HG03097 (cell line): Measurements from ENCODE around the gene IBA57.
"Not testable (repeated sequence)": the region's sequence is repeated elsewhere in the genome, so short reads cannot be mapped to it uniquely, and the experiment has no call there.

Experiments
- ATAC-seq: cut with Tn5 transposase; IDR thresholded peaks from one replicate; pipeline ENCODE4 v1.9.1; 2021; ENCODE audit not compliant: unreplicated experiment, low FRiP score

Gene IBA57

DNA sequence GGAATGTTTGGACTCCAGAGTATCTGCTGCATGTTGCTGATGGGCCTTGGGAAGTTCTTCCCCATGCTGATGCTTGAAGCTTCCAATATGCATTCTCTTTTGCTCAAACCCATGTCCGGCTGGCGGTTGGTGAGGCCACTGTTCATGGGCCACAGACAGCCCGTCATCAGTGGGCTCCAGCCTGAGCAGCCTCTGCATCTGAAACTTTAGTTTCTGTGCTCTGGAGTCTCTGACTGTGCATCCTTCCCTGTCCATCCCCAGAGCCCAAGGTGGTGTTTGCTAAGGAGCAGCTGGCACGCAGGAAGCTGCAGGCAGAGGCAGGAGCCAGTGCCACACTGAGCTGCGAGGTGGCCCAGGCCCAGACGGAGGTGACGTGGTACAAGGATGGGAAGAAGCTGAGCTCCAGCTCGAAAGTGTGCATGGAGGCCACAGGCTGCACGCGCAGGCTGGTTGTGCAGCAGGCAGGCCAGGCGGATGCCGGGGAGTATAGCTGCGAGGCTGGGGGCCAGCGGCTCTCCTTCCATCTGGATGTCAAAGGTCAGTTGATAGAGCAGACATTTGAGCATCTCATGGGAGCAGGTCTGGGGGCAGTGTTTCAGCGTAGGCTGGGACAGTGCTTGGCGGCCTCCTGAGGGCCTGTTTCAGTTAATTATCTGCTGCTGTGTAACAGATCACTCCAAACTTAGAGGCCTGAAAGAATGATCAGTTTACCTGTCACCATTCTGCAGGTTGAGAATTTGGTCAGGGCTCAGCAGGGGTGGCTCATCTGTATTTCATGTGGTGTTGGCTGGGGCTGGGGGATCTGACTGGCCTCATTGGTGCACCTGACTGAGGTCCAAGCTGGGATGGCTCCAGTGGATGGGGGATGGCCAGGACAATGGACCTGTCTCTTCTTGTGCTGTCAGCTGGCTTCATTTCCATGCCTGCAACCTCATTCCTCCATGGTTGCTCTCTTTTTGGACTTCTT, 58.9 kb downstream of the IBA57 start:
- ATAC-seq, result no peak

DNA sequence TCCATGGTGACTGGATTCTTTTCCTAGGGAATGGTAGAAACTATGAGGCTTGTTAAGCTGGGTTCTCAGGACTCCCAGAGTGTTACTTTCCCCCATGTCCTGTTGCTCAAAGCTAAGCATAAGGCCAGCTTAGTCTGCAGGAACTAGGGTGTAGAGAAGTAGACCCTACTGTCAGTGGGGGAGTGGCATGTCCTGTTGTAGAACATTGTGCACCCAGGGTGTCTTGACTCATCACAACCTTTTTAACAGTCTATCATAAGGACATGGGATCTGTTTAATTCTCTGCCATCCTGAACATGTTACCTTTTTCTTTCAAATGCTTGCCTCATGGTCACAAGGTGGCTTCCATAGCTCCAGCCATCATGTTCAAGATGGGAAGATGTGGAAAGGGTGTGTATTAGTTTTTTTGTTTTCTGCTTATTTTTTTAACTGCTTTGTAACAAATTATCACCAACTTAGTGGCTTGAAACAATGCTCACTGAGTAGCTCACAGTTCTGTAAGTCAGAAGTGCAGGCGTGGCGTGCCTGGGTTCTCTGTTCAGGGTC, 59.6 kb downstream of the IBA57 start:
- no peak for ATAC-seq

DNA sequence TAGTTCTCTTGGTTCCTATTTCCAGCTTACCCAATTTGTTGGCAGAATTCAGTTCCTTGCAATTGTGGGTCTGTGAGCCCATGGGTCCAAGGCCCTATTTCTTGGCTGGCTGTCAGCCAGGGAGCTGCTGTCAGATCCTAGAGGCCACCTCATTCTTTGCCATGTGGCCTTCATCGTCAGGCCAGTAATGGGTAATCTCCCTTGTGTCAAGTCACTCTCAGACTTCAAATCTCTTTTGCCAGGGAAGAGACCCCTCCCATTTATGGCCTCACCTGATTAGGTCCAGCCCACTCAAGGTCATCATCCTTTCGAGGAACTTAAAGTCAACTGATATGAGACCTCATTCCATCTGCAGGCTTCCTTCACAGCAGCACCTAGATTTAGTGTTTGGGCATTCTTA, 60.1 kb downstream of the IBA57 start:
- no peak for ATAC-seq

DNA sequence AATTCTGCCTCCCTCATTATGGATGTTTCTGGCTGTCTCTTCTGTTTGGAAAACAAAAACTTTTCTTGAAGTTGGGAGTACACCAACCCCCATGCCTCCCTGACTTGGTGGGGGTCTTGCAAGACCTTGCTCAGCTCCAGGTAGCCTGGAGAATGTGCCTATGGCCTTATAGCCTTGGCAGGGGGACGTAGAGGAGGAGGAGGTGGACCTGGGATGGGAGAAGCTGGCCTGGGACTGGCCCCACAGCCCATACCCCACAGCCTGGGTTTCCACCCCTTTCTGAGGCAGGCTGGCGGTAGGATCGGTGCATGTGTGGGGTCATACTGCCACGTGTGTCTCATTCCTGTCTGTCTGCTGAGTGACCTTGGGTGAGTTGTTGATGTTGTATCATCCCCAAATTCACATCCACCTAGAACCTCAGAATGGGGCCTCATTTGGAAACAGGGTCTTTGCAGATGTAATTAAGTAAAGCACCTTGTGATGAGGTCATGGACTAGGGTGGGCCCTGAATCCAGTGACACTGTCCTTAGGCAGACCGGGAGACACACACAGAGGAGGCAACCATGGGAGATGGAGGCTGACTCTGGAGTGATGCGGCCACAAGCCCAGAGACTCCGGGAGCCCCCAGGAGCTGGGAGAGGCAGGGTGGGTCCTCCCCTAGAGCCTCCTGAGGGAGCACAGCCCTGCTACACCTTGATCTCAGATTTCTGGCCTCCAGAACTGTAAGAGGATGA, 60.7 kb downstream of the IBA57 start:
- no peak for ATAC-seq

DNA sequence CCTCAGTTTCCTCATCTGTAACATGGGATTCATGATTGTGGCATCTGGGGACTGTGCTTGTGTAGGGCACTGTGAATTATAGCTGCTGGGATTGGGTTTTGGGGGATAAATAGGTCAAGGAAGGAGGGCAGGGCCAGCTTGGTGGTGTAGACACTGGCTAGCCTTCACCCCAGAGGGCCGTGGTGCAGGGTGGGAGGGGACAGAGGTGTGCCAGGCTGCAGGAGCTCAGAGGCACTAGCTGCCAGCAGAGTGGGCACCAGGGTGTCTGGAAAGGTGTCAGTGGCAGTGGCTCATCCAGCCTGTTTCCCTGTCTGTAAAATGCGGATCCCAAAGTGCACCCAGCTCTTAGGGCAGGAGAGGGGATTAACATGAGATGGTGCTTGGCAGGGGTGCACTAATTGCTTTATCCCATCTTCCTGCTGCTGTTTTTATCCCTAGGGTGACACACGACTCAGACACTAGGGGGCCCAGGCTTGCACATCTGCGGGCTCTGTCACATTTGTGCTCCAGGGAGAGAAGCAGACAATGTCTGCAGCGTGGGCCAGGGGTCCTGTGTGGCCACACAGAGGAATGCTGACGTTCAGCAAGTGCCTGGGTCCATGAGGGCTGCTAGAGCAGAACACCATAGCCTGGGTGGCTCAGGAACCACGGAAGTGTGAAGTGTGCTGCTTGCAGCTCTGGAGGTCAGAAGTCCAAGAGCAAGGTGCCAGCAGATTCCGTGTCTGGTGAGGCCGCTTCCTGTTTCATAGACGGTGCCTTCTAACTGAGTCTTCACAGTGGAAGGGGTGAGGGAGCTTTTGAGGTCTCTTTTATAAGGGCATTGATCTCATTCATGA, 61.6 kb downstream of the IBA57 start:
- ATAC-seq, result no peak

DNA sequence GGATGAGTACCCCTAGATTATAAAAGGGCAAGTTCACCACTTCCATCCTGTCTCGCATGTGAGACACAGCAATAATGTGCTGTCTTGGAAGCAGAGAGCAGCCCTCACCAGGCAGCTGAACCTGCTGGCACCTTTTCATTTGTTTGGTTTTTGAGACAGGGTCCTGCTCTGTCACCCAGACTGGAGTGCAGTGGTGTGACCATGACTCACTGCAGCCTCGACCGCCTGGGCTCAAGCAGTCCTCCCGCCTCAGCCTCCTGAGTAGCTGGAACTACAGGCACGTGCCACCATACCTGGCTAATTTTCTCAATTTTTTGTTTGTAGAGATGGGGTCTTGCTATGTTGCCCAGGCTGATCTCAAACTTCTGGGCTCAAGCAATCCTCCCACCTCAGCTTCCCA, 62.5 kb downstream of the IBA57 start:
- not testable (repeated sequence) for ATAC-seq

DNA sequence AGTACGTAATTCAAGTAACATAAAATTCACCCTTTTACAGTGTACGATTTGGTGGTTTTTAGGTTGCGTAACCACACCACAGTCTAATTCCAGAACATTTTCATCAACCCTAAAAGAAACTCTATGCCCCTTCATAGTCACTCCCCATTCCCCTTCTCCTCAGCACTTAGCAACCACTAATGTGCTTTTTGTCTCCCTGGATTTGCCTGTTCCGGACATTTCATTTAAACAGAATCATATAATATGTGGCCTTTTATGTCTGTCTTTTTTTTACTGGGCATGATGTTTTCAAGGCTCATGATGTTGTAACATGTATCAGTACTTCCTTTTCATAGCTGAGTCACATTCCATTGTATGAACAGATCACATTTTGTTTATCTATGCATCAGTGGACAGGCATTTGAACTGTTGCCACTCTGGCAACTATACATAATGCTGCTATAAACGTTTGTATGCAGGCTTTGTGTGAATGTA, 63.0 kb downstream of the IBA57 start:
- ATAC-seq, result no peak

DNA sequence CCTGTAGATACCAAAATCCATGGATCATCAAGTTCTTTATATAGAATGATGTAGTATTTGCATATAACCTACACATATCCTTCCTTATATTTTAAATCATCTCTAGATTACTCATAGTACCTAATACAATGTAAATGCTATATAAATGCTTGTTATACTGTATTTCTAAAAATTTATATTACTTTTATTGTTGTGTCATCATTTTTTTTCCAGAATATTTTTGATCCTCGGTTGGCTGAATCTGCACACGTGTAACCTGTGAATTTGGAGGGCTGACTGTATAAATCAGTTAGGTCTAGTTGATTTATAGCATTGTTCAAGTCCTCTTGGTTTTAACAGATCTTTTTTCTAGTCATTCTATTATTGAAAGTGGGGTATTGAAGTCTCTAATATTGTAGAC, 65.6 kb downstream of the IBA57 start:
- ATAC-seq, result no peak
